HCT116 (cell line): Measurements from ENCODE around the gene SLC6A18. TPM values are rescaled to one million over a fixed set of nuclear protein-coding genes. Genes with fewer than 3 reads are reported as not detected.

ENCODE experiments used
- ATAC-seq: fragments of 200-7000 bp; cut with Tn5 transposase; 2 replicates; pipeline ENCODE4 v1.9.1; 2020; ENCODE audit warnings: mild to moderate bottlenecking, moderate library complexity
- BruUV-seq: library from RNA; stranded (reverse); fragments of 400-500 nt; replicated peaks from 2 replicates; lab custom pipeline; 2021; lab: Mats Ljungman, UMichigan
- CTCF ChIA-PET: fragments of 300-600 bp; sonication (Branson Sonifier 250); formaldehyde crosslinking; loops from one replicate; lab custom pipeline; 2021; ENCODE audit warnings: antibody characterized with exemption; lab: Charles Lee
- POLR2A ChIA-PET: fragments of 300-600, 350-600 bp; sonication (Branson Sonifier 250); formaldehyde crosslinking; loops from one replicate; lab custom pipeline; 2021; ENCODE audit warnings: antibody characterized with exemption; lab: Charles Lee
- RAD21 ChIA-PET, 2 experiments: fragments of 300-600 bp; sonication (Branson Sonifier 250); formaldehyde crosslinking; loops; one replicate each; lab custom pipeline; 2023; ENCODE audit warnings: low total read pairs in 2 of 2; ENCODE audit not compliant: uncharacterized antibody in 2 of 2, unreplicated experiment in 2 of 2, low non-redundant PET in 1 of 2; lab: Charles Lee
- DNase-seq: peaks from one replicate; pipeline ENCODE4 v3.0.0-alpha.2; 2010; ENCODE audit warnings: low read depth, low spot score
- H2AFZ ChIP-seq: fragments of 200-600 bp; shearing (Covaris generic), sonication (generic); 2 replicates; pipeline ENCODE4 v1.6.1; 2017; ENCODE audit warnings: low read depth, mixed run types, mixed read lengths, antibody characterized with exemption, low read length; ENCODE audit not compliant: poor library complexity, severe bottlenecking
- H3K27ac ChIP-seq: 2 replicates; pipeline ENCODE4 v1.5.1; 2012; ENCODE audit warnings: low read depth, low read length
- H3K27me3 ChIP-seq: fragments of 200-600 bp; sonication (generic); 2 replicates; pipeline ENCODE4 v1.6.1; 2016; ENCODE audit warnings: mixed run types, low read length, mixed read lengths; ENCODE audit not compliant: insufficient read depth
- H3K36me3 ChIP-seq, 2 experiments: fragments of 200-500 bp in 1 of 2; fragments of 200-600 bp in 1 of 2; sonication (Bioruptor generic) in 1 of 2; sonication (generic) in 1 of 2; 2 replicates each; pipeline versions ENCODE4 v1.5.1 to v1.6.1; 2014 to 2016; ENCODE audit warnings: low read length in 2 of 2, inconsistent platforms in 1 of 2, mixed read lengths in 1 of 2, mixed run types in 1 of 2; ENCODE audit not compliant: insufficient read depth in 2 of 2, control insufficient read depth in 1 of 2
- H3K4me1 ChIP-seq, 2 experiments: fragments of 200-600 bp in 1 of 2; sonication (generic) in 1 of 2; 2 replicates each; pipeline versions ENCODE4 v1.5.1 to v1.6.1; 2012 to 2017; ENCODE audit warnings: low read length in 2 of 2, inconsistent platforms in 1 of 2, mild to moderate bottlenecking in 1 of 2, mixed read lengths in 1 of 2, mixed run types in 1 of 2, moderate library complexity in 1 of 2; ENCODE audit not compliant: insufficient read depth in 2 of 2, control insufficient read depth in 1 of 2
- H3K4me2 ChIP-seq: fragments of 200-600 bp; sonication (generic); 2 replicates; pipeline ENCODE4 v1.6.1; 2017; ENCODE audit warnings: mixed run types, low read length, mixed read lengths
- H3K4me3 ChIP-seq, 2 experiments: fragments of 200-600 bp in 1 of 2; sonication (generic) in 1 of 2; replicated peaks in 1 of 2; 2 replicates each; pipeline ENCODE4 v1.5.1; 2011 to 2016; ENCODE audit warnings: low read length in 2 of 2, control low read depth in 1 of 2, low read depth in 1 of 2, mild to moderate bottlenecking in 1 of 2, mixed read lengths in 1 of 2, mixed run types in 1 of 2
- H3K79me2 ChIP-seq: fragments of 200-600 bp; sonication (generic); 2 replicates; pipeline ENCODE4 v1.6.1; 2017; ENCODE audit warnings: mild to moderate bottlenecking, mixed run types, low read length, moderate library complexity, mixed read lengths; ENCODE audit not compliant: insufficient read depth
- H3K9ac ChIP-seq: fragments of 200-600 bp; sonication (generic); 2 replicates; pipeline ENCODE4 v1.6.1; 2016; ENCODE audit warnings: low read length, mixed read lengths
- H3K9me2 ChIP-seq: fragments of 200-600 bp; sonication (generic), shearing (Covaris generic); 2 replicates; pipeline ENCODE4 v1.6.1; 2017; ENCODE audit warnings: mixed run types, mild to moderate bottlenecking, moderate library complexity; ENCODE audit not compliant: insufficient read depth
- H3K9me3 ChIP-seq, 2 experiments: fragments of 200-500 bp in 1 of 2; fragments of 200-600 bp in 1 of 2; sonication (Bioruptor generic) in 1 of 2; sonication (generic) in 1 of 2; 2 replicates each; pipeline ENCODE4 v1.6.1; 2014 to 2017; ENCODE audit warnings: low read length in 2 of 2, mixed read lengths in 2 of 2, inconsistent platforms in 1 of 2, low read depth in 1 of 2, mild to moderate bottlenecking in 1 of 2, mixed run types in 1 of 2, moderate library complexity in 1 of 2; ENCODE audit not compliant: control insufficient read depth in 1 of 2, insufficient read depth in 1 of 2
- H4K20me1 ChIP-seq: fragments of 200-600 bp; sonication (generic), shearing (Covaris generic); 2 replicates; pipeline ENCODE4 v1.6.1; 2017; ENCODE audit warnings: mixed run types, mild to moderate bottlenecking, moderate library complexity; ENCODE audit not compliant: insufficient read depth
- CBX3 ChIP-seq: IDR thresholded peaks from 2 replicates; pipeline ENCODE4 v1.6.1; 2012; ENCODE audit warnings: low read depth
- CEBPB ChIP-seq: IDR thresholded peaks from 2 replicates; pipeline ENCODE4 v1.6.1; 2012; ENCODE audit warnings: low read depth
- EGR1 ChIP-seq: IDR thresholded peaks from 2 replicates; pipeline ENCODE4 v1.6.1; 2012; ENCODE audit warnings: low read depth
- EZH2 ChIP-seq: fragments of 200-600 bp; sonication (generic); IDR thresholded peaks from 2 replicates; pipeline ENCODE4 v1.6.1; 2017; ENCODE audit warnings: antibody characterized with exemption, mixed run types
- EZH2phosphoT487 ChIP-seq: fragments of 200-600 bp; IDR thresholded peaks from 2 replicates; pipeline ENCODE4 v1.6.1; 2018; ENCODE audit warnings: antibody characterized with exemption, borderline replicate concordance
- JUND ChIP-seq: IDR thresholded peaks from 2 replicates; pipeline ENCODE4 v1.6.1; 2012
- POLR2A ChIP-seq: IDR thresholded peaks from 2 replicates; pipeline ENCODE4 v1.7.0; 2011; ENCODE audit warnings: borderline replicate concordance; ENCODE audit not compliant: insufficient read depth, insufficient read length; ENCODE audit errors: extremely low read depth
- POLR2AphosphoS5 ChIP-seq: IDR thresholded peaks from 2 replicates; pipeline ENCODE4 v1.6.1; 2011; ENCODE audit warnings: mild to moderate bottlenecking, low read depth, low read length, moderate library complexity
- RAD21 ChIP-seq: IDR thresholded peaks from 2 replicates; pipeline ENCODE4 v1.6.1; 2012; ENCODE audit warnings: low read depth, mild to moderate bottlenecking
- SIN3A ChIP-seq: IDR thresholded peaks from 2 replicates; pipeline ENCODE4 v1.6.1; 2012; ENCODE audit warnings: low read depth
- SP1 ChIP-seq: IDR thresholded peaks from 2 replicates; pipeline ENCODE4 v1.6.1; 2012; ENCODE audit warnings: low read depth
- SRF ChIP-seq: IDR thresholded peaks from 2 replicates; pipeline ENCODE4 v1.6.1; 2012; ENCODE audit warnings: low read depth
- TCF7L2 ChIP-seq: IDR thresholded peaks from 2 replicates; pipeline ENCODE4 v1.7.0; 2011; ENCODE audit warnings: borderline replicate concordance, inconsistent platforms; ENCODE audit not compliant: insufficient read depth, insufficient read length; ENCODE audit errors: extremely low read depth
- YY1 ChIP-seq: IDR thresholded peaks from 2 replicates; pipeline ENCODE4 v1.6.1; 2011; ENCODE audit warnings: low read length, low read depth, moderate library complexity, mild to moderate bottlenecking; ENCODE audit not compliant: insufficient replicate concordance; ENCODE audit errors: extremely low read depth
- ZNF274 ChIP-seq: fragments of 200-500 bp; sonication (Bioruptor generic); IDR thresholded peaks from 2 replicates; pipeline ENCODE4 v1.6.1; 2014; ENCODE audit warnings: mild to moderate bottlenecking, low read depth, low read length, inconsistent platforms
- intact Hi-C: fragments of 100-400 bp; cut with micrococcal nuclease; formaldehyde crosslinking; loops from 2 replicates; pipeline ENCODE4 v1.10.0; 2022
- total RNA-seq: library from RNA; stranded (reverse); gene quantifications from one replicate; pipeline ENCODE4 v1.2.1, GENCODE V29; 2021; ENCODE audit not compliant: unreplicated experiment
- TF ChIP-seq, protein P1 (sequence below): IDR thresholded peaks from 2 replicates; pipeline ENCODE4 v1.6.1; 2012
- TF ChIP-seq, protein P2 (sequence below): IDR thresholded peaks from 2 replicates; pipeline ENCODE4 v1.6.1; 2011; ENCODE audit warnings: mild to moderate bottlenecking, low read length, moderate library complexity; ENCODE audit not compliant: insufficient replicate concordance; ENCODE audit errors: extremely low read depth
- TF ChIP-seq, protein P3 (sequence below): IDR thresholded peaks from 2 replicates; pipeline ENCODE4 v1.6.1; 2012
- TF ChIP-seq, protein P4 (sequence below): IDR thresholded peaks from 2 replicates; pipeline ENCODE4 v1.6.1; 2012; ENCODE audit warnings: low read depth
- TF ChIP-seq, protein P5 (sequence below), 3 experiments: fragments of 200-600 bp in 1 of 3; sonication (generic) in 1 of 3; IDR thresholded peaks in 2 of 3; conservative IDR thresholded peaks in 1 of 3; 2 replicates each; pipeline ENCODE4 v1.5.1; 2012 to 2017; ENCODE audit warnings: low read depth in 2 of 3, low read length in 2 of 3, antibody characterized with exemption in 1 of 3, borderline replicate concordance in 1 of 3, control low read depth in 1 of 3, mild to moderate bottlenecking in 1 of 3, mixed read lengths in 1 of 3, mixed run types in 1 of 3, moderate library complexity in 1 of 3; ENCODE audit not compliant: insufficient read depth in 1 of 3

SLC6A18 gene
- total RNA-seq, 1 experiment from 2014 or later, result not detected

DNA sequence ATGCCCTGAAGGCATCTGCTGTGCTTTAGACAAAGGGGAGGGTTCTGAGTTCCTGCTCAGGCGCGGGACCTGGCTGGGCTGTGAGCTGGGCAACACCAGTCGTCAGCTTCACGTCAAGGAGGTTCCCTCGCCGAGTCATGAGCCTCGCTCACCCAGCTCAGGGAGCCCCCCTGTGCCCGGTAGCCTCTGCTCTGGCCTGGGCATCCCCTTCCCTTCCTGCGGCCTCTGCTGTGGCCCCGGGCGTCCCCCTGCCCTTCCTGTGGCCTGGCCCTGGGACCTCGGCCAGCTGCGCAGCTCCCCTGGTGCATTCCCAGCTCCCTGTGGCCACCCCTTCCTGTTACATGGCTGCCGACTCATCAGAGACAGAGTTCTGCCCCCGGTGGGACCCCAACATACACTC, 39.8 kb downstream of the SLC6A18 start:
- Histone ChIP-seq H3K9ac (no peak overlapping the region), H3K27ac (no peak overlapping the region), H3K9me2 (no peaks in the 10 kb centered on the region), H3K4me2 (no peak overlapping the region), H3K27me3 (no peaks in the 10 kb centered on the region), H3K4me1 (no peaks in the 10 kb centered on the region), H4K20me1 (no peaks in the 10 kb centered on the region), H2AFZ (no peak overlapping the region), H3K79me2 (no peaks in the 10 kb centered on the region), H3K36me3 (no peaks in the 10 kb centered on the region), H3K9me3 (no peaks in the 10 kb centered on the region), H3K4me3 (no peak overlapping the region)
- no TSS peak for BruUV-seq
- ChIA-PET POLR2A (no interaction called here), RAD21 (no interaction called here), CTCF (no interaction called here)
- DNase-seq, result no peak
- TF ChIP-seq ZNF274 (no peak), CEBPB (no peak), EGR1 (no peak), POLR2A (no peak), POLR2AphosphoS5 (no peak), JUND (no peak), SIN3A (no peak), YY1 (no peak), TCF7L2 (no peak), EZH2phosphoT487 (no peak), RAD21 (no peak), EZH2 (no peak), SRF (no peak), CBX3 (no peak), SP1 (no peak)
- TF ChIP-seq, protein P1, sequence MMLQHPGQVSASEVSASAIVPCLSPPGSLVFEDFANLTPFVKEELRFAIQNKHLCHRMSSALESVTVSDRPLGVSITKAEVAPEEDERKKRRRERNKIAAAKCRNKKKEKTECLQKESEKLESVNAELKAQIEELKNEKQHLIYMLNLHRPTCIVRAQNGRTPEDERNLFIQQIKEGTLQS, result no peak
- TF ChIP-seq, protein P2, sequence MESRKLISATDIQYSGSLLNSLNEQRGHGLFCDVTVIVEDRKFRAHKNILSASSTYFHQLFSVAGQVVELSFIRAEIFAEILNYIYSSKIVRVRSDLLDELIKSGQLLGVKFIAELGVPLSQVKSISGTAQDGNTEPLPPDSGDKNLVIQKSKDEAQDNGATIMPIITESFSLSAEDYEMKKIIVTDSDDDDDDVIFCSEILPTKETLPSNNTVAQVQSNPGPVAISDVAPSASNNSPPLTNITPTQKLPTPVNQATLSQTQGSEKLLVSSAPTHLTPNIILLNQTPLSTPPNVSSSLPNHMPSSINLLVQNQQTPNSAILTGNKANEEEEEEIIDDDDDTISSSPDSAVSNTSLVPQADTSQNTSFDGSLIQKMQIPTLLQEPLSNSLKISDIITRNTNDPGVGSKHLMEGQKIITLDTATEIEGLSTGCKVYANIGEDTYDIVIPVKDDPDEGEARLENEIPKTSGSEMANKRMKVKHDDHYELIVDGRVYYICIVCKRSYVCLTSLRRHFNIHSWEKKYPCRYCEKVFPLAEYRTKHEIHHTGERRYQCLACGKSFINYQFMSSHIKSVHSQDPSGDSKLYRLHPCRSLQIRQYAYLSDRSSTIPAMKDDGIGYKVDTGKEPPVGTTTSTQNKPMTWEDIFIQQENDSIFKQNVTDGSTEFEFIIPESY, result no peak
- TF ChIP-seq, protein P3, sequence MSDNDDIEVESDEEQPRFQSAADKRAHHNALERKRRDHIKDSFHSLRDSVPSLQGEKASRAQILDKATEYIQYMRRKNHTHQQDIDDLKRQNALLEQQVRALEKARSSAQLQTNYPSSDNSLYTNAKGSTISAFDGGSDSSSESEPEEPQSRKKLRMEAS, result no peak
- TF ChIP-seq, protein P4, sequence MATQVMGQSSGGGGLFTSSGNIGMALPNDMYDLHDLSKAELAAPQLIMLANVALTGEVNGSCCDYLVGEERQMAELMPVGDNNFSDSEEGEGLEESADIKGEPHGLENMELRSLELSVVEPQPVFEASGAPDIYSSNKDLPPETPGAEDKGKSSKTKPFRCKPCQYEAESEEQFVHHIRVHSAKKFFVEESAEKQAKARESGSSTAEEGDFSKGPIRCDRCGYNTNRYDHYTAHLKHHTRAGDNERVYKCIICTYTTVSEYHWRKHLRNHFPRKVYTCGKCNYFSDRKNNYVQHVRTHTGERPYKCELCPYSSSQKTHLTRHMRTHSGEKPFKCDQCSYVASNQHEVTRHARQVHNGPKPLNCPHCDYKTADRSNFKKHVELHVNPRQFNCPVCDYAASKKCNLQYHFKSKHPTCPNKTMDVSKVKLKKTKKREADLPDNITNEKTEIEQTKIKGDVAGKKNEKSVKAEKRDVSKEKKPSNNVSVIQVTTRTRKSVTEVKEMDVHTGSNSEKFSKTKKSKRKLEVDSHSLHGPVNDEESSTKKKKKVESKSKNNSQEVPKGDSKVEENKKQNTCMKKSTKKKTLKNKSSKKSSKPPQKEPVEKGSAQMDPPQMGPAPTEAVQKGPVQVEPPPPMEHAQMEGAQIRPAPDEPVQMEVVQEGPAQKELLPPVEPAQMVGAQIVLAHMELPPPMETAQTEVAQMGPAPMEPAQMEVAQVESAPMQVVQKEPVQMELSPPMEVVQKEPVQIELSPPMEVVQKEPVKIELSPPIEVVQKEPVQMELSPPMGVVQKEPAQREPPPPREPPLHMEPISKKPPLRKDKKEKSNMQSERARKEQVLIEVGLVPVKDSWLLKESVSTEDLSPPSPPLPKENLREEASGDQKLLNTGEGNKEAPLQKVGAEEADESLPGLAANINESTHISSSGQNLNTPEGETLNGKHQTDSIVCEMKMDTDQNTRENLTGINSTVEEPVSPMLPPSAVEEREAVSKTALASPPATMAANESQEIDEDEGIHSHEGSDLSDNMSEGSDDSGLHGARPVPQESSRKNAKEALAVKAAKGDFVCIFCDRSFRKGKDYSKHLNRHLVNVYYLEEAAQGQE, result no peak
- TF ChIP-seq, protein P5, sequence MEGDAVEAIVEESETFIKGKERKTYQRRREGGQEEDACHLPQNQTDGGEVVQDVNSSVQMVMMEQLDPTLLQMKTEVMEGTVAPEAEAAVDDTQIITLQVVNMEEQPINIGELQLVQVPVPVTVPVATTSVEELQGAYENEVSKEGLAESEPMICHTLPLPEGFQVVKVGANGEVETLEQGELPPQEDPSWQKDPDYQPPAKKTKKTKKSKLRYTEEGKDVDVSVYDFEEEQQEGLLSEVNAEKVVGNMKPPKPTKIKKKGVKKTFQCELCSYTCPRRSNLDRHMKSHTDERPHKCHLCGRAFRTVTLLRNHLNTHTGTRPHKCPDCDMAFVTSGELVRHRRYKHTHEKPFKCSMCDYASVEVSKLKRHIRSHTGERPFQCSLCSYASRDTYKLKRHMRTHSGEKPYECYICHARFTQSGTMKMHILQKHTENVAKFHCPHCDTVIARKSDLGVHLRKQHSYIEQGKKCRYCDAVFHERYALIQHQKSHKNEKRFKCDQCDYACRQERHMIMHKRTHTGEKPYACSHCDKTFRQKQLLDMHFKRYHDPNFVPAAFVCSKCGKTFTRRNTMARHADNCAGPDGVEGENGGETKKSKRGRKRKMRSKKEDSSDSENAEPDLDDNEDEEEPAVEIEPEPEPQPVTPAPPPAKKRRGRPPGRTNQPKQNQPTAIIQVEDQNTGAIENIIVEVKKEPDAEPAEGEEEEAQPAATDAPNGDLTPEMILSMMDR (IDR thresholded peaks at IDR 0.05 in 2 of 3, conservative IDR thresholded peaks at IDR 0.05 in 1 of 3; ENCODE audit: borderline replicate concordance in 1 of 3, insufficient read depth in 1 of 3, low read depth in 2 of 3, low read length in 2 of 3), result no peak
- intact Hi-C loops, result no loop called here
- ATAC-seq, result no peak
